ENCODE measurements around the gene SIPA1L3.
"Not testable (repeated sequence)": the region's sequence is repeated elsewhere in the genome, so short reads cannot be mapped to it uniquely, and the experiment has no call there.

The SIPA1L3 gene

DNA sequence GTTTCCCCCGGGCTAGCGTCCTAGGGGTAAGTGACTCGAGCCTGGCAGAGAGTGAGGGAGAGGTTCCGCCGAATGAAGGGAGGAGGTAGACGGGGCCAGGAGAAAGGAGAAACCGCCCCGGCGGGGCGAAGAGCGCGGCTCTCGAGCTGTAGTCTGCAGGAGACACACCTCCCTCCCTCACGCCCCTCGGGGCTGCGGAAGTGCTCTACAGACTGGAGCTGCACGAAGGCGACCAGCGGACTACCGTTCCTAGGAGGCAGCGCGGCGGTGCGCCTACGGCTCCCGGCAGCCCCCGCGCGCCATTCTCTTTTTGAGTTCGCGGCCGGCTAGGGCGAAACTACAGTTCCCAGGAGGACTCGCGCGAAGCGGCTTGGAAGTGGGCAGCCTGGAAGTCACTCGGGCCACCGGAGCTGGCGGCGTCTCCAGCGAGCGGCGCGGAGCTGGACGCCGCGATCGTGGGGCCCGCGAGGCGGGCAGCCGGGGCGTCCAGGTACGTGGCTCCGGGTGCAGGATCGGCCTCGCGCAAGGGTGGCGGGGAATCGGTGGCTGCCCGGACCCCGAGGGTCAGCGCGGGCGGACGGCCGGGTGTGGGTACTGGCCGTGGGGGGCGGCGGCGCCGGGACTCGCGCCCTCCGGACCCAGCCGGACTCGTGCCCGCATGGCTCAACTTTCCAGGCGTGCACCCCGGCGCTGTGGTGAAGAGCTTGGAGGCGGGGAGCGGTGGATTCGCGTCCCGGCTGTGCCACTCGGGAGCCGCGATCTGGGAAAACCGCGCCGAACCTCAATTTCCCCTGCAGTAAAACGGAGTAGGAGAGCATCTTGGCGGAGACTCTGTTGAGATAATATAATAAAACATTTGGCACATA, at the start of gene SIPA1L3:
Gene SIPA1L3, plus strand, starts transcription at position 340 of the 866 bp plus-strand sequence. CDS start 174,358 bp downstream, outside the sequence.
- DNase-seq: peak; percentile 70 to 86

DNA sequence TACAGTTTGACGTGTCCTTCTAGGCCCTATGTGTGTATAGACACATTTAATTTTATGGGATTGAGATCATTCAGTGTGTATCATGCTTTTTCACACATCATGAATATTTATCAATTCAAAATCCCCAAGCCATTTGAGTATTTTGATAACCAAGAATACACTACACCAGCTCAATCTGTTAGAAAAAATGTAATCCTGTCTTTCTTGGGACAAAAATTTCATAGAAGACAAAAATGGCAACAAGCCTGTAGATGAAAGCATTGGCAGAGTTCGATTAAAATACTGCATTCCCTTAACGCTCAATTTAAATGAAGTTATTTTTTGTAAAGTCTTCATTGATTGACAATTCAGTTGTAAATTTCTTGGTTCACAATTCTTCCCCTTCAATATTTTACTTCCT, 42.5 kb upstream of the SIPA1L3 start:
- DNase-seq: no peak

GRCh38 chr19:37865930-37866329, 41.1 kb upstream of the SIPA1L3 start:
- DNase-seq: not testable (repeated sequence)

GRCh38 chr19:37867831-37868230, 39.2 kb upstream of the SIPA1L3 start:
- no peak for DNase-seq

DNA sequence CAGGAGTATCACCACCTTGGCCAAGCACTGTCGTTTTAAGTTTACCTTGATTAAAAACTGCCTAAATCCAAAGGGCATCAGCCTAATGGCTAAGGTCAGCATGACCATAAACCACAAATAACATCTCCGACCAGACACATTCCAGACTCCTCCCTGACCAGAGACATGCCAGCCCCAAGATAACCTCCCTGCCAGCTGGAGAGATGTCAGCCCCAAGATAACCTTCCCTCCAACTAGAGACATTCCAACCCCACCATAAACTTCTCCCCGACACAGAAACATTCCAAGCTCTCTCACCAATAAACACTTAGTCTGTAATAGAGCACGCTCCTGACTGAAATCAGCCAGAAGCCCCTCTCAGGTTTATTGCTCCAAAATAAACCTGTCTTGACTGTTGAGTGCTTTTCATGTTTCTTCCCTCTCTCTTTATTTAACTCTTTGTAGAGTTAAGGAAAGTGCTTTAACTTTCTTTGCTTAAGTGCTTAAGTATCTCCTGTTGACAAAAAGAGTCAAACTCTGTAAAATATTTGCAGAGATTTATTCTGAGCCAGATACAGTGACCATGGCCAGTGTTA, 37.2 kb upstream of the SIPA1L3 start:
- DNase-seq: no peak

DNA sequence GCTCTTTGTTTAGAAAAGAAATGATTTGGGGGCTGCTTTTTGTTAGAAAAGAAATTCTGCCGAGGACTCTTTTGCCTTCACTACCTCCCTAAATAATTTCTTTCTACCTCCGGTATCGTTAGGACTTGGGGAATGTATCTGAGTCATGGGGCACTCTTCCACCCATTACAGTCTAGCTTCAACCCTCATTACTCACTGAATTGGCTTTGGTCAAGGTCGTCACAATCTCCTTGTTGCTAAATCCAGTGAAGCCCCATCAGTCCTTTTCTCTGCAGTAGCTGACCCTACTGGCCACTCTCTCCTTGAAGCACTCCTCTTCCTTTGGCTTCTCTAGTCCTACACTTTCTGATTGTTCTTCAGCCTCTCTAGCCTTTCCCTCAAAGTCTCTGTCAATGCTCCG, 34.6 kb upstream of the SIPA1L3 start:
- no peak for DNase-seq

DNA sequence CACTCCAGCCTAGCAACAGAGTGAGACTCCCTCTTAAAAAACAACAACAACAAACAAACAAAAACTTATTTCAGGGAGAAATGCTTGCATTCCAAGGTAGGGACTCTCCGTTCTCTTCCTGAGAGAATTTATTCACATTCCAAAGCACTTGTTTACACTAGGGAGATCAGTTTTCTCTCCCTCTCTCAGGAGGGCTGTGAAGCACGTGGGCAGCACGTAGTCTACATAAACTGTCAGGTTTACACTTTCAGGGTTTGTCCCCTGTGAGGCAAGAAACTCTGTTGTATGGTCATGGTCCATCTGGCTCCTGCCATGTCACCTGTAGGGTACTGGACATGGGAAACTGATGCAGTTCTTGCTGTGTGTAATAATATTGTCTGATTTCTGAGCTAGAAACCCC, 32.2 kb upstream of the SIPA1L3 start:
- DNase-seq: no peak

DNA sequence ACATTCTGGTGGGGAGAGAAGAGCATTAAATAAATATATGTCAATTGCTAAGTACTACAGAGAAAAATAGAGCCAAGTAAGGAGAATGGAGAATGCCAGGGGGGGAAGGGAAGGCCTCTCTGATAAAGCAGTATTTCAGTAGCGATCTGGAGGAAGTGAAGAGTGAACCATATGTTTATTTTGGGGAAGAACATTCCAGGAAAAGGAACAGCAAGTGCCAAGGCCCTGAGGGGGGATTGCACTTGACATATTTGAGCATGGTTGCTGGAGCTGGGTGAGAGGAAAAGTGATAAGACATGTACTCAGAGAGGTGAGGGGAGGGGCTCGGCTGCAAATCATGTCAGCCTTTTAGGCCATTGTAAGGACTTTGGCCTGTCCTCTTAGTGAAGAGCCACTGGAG, 31.0 kb upstream of the SIPA1L3 start:
- no peak for DNase-seq

GRCh38 chr19:37877147-37877546, 29.9 kb upstream of the SIPA1L3 start:
- no peak for DNase-seq

DNA sequence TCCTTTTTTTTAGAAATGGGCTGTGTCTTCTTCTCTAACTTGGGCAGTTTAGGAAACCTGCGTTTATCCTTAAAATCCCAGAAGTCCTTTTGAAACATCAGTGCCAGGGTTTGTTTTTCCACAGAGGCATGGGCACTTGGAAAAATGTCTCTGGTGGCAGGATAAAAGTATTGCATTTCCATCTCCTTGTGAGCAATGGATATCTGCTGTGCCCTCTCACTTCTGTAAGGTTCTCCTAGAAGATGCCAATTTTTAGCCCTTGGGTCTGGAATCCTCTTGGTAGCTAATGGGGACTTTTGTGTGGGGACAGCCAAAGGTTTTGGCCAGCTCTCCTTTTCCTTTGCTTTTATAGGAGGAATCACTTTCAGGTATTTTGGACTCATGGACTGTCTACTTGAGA, 21.6 kb upstream of the SIPA1L3 start:
- DNase-seq: no peak

GRCh38 chr19:37886571-37886970, 20.4 kb upstream of the SIPA1L3 start:
- DNase-seq: no peak

DNA sequence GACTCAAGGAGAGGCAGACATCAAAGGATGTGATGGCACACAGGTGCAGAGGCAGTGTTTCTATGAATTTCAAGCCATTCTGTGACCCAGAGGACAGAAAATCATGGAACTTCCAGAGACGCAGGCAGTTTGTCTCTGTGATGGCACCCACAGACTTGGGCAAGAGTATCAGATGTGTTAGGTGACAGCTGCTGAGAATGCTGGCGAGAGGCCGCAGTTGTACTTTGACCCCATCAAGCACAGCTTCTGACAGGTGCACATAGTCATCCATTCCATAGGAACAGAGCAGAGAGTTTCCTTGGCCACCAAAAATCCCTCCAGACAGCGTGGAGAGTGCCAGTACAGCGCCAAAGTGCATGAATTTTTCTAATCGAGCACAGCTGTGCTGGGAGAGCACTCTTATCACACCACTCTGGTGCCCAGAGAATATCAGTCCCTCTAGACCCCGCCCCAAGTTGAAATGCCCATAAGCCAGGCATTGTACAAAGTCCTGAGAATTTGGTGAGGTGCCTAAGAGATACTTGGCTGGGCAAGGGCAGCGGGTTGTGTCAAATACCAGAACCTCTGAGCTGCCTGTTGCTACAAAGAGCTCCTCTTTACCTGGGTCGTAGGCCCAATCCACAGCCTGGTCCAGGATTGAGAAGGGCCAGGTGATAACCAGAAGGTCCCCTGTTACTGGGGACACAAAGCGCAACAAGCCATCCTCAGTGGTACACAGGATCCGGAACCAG, 13.0 kb upstream of the SIPA1L3 start:
- no peak for DNase-seq

GRCh38 chr19:37896180-37896579, 10.8 kb upstream of the SIPA1L3 start:
- DNase-seq: no peak

- no peak for DNase-seq
These were observed 7.6 kb upstream of the SIPA1L3 start for GRCh38 chr19:37899453-37899852.

GRCh38 chr19:37899966-37900365, 7.0 kb upstream of the SIPA1L3 start:
- no peak for DNase-seq

GRCh38 chr19:37902668-37903067, 4.3 kb upstream of the SIPA1L3 start:
- DNase-seq: peak in 1 of 2 experiments; percentile 67

GRCh38 chr19:37903096-37903495, 3.9 kb upstream of the SIPA1L3 start:
- DNase-seq: no peak

GRCh38 chr19:37905946-37906868, 801 bp upstream of the SIPA1L3 start, which contains the start of gene WDR87:
Gene WDR87, minus strand, starts transcription at chr19:37906594. Its CDS starts 8,355 bp downstream, at chr19:37898239.
- no peak for DNase-seq

DNA sequence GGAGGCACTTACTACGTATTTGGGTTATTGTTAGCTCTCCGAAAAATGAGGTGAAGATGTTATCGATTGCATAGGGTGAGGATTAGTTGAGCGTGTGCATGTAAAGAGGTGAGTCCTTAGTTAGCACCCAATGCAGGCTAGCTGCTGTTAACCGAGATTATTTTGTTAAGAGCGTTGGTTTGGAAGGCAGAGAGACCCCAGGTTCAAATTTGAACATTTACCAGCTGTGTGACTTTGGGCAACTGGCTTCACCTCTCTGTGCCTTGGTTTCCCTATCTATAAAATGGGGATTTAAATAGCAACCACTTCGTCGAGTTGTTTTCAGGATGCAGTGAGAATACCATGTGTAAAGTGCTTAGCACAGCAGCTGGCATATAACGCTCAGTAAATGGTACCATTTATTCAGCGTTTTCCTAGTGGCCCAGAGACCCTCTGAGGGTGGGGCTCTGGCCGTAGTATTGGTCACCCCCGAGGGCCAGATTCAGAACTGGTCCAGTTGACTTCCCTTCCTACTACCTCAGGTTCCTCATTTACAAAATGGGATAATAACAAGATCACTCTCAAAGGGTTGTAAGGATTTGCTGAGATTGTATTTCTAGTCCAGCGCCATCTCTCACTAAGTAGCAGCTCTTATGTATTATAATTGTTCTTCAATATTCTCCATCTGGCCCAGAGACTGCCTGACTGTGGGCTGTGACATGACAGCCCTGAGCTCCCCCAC, 887 bp downstream of the SIPA1L3 start:
- DNase-seq: no peak

GRCh38 chr19:37909661-37910199, 2.7 kb downstream of the SIPA1L3 start:
- DNase-seq: no peak

DNA sequence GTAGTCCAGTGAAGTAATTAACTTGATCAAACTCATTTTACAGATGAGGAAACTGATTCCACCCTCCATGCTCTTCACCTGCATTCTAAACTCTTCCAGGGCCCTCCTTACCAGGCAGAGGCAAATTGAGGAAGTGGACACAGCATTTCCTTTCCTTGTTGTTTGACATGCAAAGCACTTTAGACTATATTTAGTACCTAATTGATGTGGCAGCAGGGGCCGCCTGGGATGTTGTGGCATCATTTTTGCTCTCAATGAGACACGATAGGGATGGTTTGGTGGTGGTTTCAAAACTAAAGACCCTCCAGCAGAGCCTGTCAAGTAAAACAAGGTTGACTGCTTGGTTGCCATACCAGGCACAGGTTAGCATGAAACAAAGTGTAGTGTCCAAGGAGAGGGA, 7.9 kb downstream of the SIPA1L3 start:
- DNase-seq: no peak

Measured in SW 1271 (cell line).